Loucy (cell line): ENCODE results near the gene HGFAC.

Experiments used
- H2AFZ ChIP-seq: fragments of 200-600 bp; sonication (generic); 2 replicates; pipeline ENCODE4 v1.6.0; 2016; ENCODE audit warnings: antibody characterized with exemption, mild to moderate bottlenecking, low read length, moderate library complexity
- H3F3A ChIP-seq: fragments of 200-600 bp; 2 replicates; pipeline ENCODE4 v1.6.0; 2016; ENCODE audit warnings: antibody characterized with exemption, low read depth, mild to moderate bottlenecking
- H3K27me3 ChIP-seq: fragments of 200-600 bp; sonication (generic); 2 replicates; pipeline ENCODE4 v1.6.1; 2014; ENCODE audit warnings: low read length, mild to moderate bottlenecking; ENCODE audit not compliant: insufficient read depth, poor library complexity, severe bottlenecking
- H3K36me3 ChIP-seq: fragments of 200-600 bp; sonication (generic); 2 replicates; pipeline ENCODE4 v1.6.1; 2016; ENCODE audit warnings: low read length; ENCODE audit not compliant: insufficient read depth
- H3K4me1 ChIP-seq: fragments of 200-600 bp; sonication (generic); 2 replicates; pipeline ENCODE4 v1.5.1; 2014; ENCODE audit warnings: low read length, mild to moderate bottlenecking; ENCODE audit not compliant: insufficient read depth, poor library complexity, severe bottlenecking
- H3K4me2 ChIP-seq: fragments of 200-600 bp; sonication (generic); 2 replicates; pipeline ENCODE4 v1.6.0; 2014; ENCODE audit warnings: antibody characterized with exemption, low read length, low read depth, mild to moderate bottlenecking; ENCODE audit not compliant: poor library complexity, severe bottlenecking
- H3K4me3 ChIP-seq: fragments of 200-600 bp; sonication (generic); 2 replicates; pipeline ENCODE4 v1.5.1; 2014; ENCODE audit warnings: low read length, mild to moderate bottlenecking, mixed read lengths; ENCODE audit not compliant: poor library complexity, severe bottlenecking
- H3K79me2 ChIP-seq: fragments of 200-600 bp; sonication (generic); 2 replicates; pipeline ENCODE4 v1.6.1; 2014; ENCODE audit warnings: low read length; ENCODE audit not compliant: insufficient read depth
- H3K9ac ChIP-seq: fragments of 200-600 bp; sonication (generic); 2 replicates; pipeline ENCODE4 v1.6.0; 2014; ENCODE audit warnings: mild to moderate bottlenecking, low read depth, low read length, moderate library complexity; ENCODE audit not compliant: poor library complexity, severe bottlenecking
- H3K9me2 ChIP-seq: fragments of 200-600 bp; sonication (generic); replicated peaks from 2 replicates; pipeline ENCODE4 v1.6.1; 2016; ENCODE audit warnings: low read depth, low read length, mixed read lengths
- H3K9me3 ChIP-seq: fragments of 200-600 bp; sonication (generic); 2 replicates; pipeline ENCODE4 v1.6.1; 2014; ENCODE audit warnings: mild to moderate bottlenecking, antibody characterized with exemption, low read length, low read depth; ENCODE audit not compliant: insufficient read depth
- H4K20me1 ChIP-seq: fragments of 200-600 bp; sonication (generic); 2 replicates; pipeline ENCODE4 v1.6.0; 2014; ENCODE audit warnings: antibody characterized with exemption, low read length, mild to moderate bottlenecking; ENCODE audit not compliant: insufficient read depth, poor library complexity, severe bottlenecking
- EZH2phosphoT487 ChIP-seq: fragments of 200-600 bp; IDR thresholded peaks from 2 replicates; pipeline ENCODE4 v1.6.1; 2018; ENCODE audit warnings: antibody characterized with exemption, mild to moderate bottlenecking, moderate library complexity, borderline replicate concordance
- TF ChIP-seq, protein P1 (sequence below): fragments of 200-600 bp; sonication (generic); conservative IDR thresholded peaks from 2 replicates; pipeline ENCODE4 v1.5.1; 2014; ENCODE audit warnings: mild to moderate bottlenecking, antibody characterized with exemption, low read length

The HGFAC gene

DNA sequence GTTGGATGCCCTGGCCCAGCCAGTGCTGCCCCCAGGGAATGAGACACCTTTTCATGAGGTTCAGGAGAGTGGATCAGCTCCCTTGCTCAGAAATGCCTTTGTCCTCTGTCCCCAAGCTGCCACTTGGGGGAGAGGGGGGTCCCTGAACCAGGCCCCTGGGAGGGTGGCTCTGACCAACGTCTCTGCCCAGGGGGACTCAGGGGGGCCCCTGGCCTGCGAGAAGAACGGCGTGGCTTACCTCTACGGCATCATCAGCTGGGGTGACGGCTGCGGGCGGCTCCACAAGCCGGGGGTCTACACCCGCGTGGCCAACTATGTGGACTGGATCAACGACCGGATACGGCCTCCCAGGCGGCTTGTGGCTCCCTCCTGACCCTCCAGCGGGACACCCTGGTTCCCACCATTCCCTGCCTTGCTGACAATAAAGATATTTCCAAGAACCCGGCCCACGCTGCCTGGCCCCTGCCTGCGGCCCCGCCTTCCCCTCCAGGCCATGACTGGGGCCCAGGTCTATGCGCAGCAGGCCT is 7.3 kb downstream of the HGFAC start:
- Histone ChIP-seq H3K9ac (no peak overlapping the region), H3K4me1 (no peaks in the 10 kb centered on the region), H2AFZ (no peak overlapping the region), H3K9me3 (no peaks in the 10 kb centered on the region), H4K20me1 (no peaks in the 10 kb centered on the region), H3K9me2 (no peaks in the 10 kb centered on the region), H3K4me2 (no peak overlapping the region), H3F3A (no peaks in the 10 kb centered on the region), H3K27me3 (no peaks in the 10 kb centered on the region), H3K79me2 (no peaks in the 10 kb centered on the region), H3K4me3 (no peak overlapping the region), H3K36me3 (no peaks in the 10 kb centered on the region)
- no peak for TF ChIP-seq EZH2phosphoT487
- TF ChIP-seq, protein P1, sequence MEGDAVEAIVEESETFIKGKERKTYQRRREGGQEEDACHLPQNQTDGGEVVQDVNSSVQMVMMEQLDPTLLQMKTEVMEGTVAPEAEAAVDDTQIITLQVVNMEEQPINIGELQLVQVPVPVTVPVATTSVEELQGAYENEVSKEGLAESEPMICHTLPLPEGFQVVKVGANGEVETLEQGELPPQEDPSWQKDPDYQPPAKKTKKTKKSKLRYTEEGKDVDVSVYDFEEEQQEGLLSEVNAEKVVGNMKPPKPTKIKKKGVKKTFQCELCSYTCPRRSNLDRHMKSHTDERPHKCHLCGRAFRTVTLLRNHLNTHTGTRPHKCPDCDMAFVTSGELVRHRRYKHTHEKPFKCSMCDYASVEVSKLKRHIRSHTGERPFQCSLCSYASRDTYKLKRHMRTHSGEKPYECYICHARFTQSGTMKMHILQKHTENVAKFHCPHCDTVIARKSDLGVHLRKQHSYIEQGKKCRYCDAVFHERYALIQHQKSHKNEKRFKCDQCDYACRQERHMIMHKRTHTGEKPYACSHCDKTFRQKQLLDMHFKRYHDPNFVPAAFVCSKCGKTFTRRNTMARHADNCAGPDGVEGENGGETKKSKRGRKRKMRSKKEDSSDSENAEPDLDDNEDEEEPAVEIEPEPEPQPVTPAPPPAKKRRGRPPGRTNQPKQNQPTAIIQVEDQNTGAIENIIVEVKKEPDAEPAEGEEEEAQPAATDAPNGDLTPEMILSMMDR, result no peak

GRCh38 chr4:3449574-3450534 is 8.1 kb downstream of the HGFAC start:
- H3K4me1 ChIP-seq, result no peaks in the 10 kb centered on the region
- no peaks in the 10 kb centered on the region for H3K36me3 ChIP-seq
- no peaks in the 10 kb centered on the region for H3F3A ChIP-seq
- no peak overlapping the region for H3K9ac ChIP-seq
- no peaks in the 10 kb centered on the region for H3K9me3 ChIP-seq
- TF ChIP-seq, protein P1, result no peak
- no peak for TF ChIP-seq EZH2phosphoT487
- no peaks in the 10 kb centered on the region for H3K79me2 ChIP-seq
- no peak overlapping the region for H2AFZ ChIP-seq
- no peak overlapping the region for H3K4me3 ChIP-seq
- no peak overlapping the region for H3K4me2 ChIP-seq
- H3K9me2 ChIP-seq, result no peaks in the 10 kb centered on the region
- no peaks in the 10 kb centered on the region for H3K27me3 ChIP-seq
- no peaks in the 10 kb centered on the region for H4K20me1 ChIP-seq

DNA sequence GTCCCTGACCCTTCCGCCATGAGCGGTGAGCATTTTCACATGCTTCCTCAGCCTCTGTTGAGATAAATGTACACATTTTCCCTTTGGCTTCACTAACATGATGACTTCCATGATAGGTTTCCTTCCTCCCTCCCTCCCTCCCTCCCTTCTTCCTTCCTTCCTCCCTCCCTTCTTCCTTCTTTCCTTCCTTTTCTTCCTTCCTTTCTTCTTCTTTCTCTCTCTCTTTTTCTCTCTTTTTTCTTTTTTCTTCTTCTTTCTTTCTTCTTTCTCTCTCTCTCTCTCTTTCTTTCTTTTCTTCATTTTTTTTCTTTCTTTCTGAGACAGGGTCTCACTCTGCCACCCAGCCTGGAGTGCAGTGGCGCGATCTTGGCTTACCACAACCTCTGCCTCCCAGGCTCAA is 8.9 kb downstream of the HGFAC start:
- Histone ChIP-seq H3K79me2 (no peaks in the 10 kb centered on the region), H3K9me2 (no peaks in the 10 kb centered on the region), H3K36me3 (no peaks in the 10 kb centered on the region), H2AFZ (no peak overlapping the region), H3K4me2 (no peak overlapping the region), H3K4me3 (no peak overlapping the region), H3F3A (no peaks in the 10 kb centered on the region), H3K9ac (no peak overlapping the region), H4K20me1 (no peaks in the 10 kb centered on the region), H3K27me3 (no peaks in the 10 kb centered on the region), H3K4me1 (no peaks in the 10 kb centered on the region), H3K9me3 (no peaks in the 10 kb centered on the region)
- TF ChIP-seq EZH2phosphoT487, result no peak
- TF ChIP-seq, protein P1, result no peak
